NOMO-1 treated with dmso at 0.1 percent for 144 hours (cell line): ENCODE data around the gene GRIK1.

Source experiments
- DNase-seq: peaks from one replicate; lab custom pipeline; 2025; ENCODE audit not compliant: unreplicated experiment; lab: John Stamatoyannopoulos, UW

The GRIK1 gene

GRCh38 chr21:29787361-29787909, 152.4 kb downstream of the GRIK1 start:
- no peak for DNase-seq

GRCh38 chr21:29786496-29787360, 153.1 kb downstream of the GRIK1 start:
- no peak for DNase-seq

- no peak for DNase-seq
Measured at GRCh38 chr21:29777160-29777559, 162.6 kb downstream of the GRIK1 start.

GRCh38 chr21:29775462-29775861, 164.3 kb downstream of the GRIK1 start:
- no peak for DNase-seq

GRCh38 chr21:29771491-29772066, 168.2 kb downstream of the GRIK1 start:
- no peak for DNase-seq

GRCh38 chr21:29763674-29764073, 176.1 kb downstream of the GRIK1 start:
- no peak for DNase-seq

- no peak for DNase-seq
Measured at GRCh38 chr21:29762570-29763082, 177.2 kb downstream of the GRIK1 start.

GRCh38 chr21:29753216-29753615, 186.6 kb downstream of the GRIK1 start:
- no peak for DNase-seq

GRCh38 chr21:29751473-29752185, 188.2 kb downstream of the GRIK1 start:
- DNase-seq: no peak

- DNase-seq: no peak
Measured at GRCh38 chr21:29749957-29750356, 189.8 kb downstream of the GRIK1 start.

GRCh38 chr21:29749223-29749622, 190.6 kb downstream of the GRIK1 start:
- DNase-seq: no peak

- DNase-seq: no peak
Measured at GRCh38 chr21:29748391-29749167, 191.2 kb downstream of the GRIK1 start.

- no peak for DNase-seq
Measured at GRCh38 chr21:29741761-29742160, 198.0 kb downstream of the GRIK1 start.

- DNase-seq: no peak
Measured at GRCh38 chr21:29739176-29739575, 200.6 kb downstream of the GRIK1 start.

- DNase-seq: no peak
Measured at GRCh38 chr21:29738730-29739129, 201.1 kb downstream of the GRIK1 start.

- no peak for DNase-seq
Measured at GRCh38 chr21:29737186-29737585, 202.6 kb downstream of the GRIK1 start.

GRCh38 chr21:29730281-29730680, 209.5 kb downstream of the GRIK1 start:
- no peak for DNase-seq

- no peak for DNase-seq
Measured at GRCh38 chr21:29726044-29726443, 213.8 kb downstream of the GRIK1 start.

- no peak for DNase-seq
Measured at GRCh38 chr21:29725025-29725736, 214.6 kb downstream of the GRIK1 start.

GRCh38 chr21:29721964-29722363, 217.8 kb downstream of the GRIK1 start:
- DNase-seq: no peak
